Cardiac fibroblast (primary cell): Measurements from ENCODE around the gene ZNF423.

Source experiments
- DNase-seq, 2 donors: peaks; one replicate each; pipeline versions ENCODE4 v3.0.0 to v3.0.0-alpha.2; 2010; ENCODE audit warnings: low read depth in 2 of 2
- H3K4me3 ChIP-seq, 2 donors: replicated peaks in 1 of 2; 1 replicate in 1 of 2; 2 replicates in 1 of 2; pipeline ENCODE4 v1.5.1; 2011; ENCODE audit warnings: low read depth in 2 of 2, low read length in 2 of 2, mild to moderate bottlenecking in 2 of 2, moderate library complexity in 1 of 2
- CTCF ChIP-seq: IDR thresholded peaks from one replicate; pipeline ENCODE4 v1.5.1; 2011; ENCODE audit warnings: low read depth, mild to moderate bottlenecking, low read length, inconsistent platforms

The ZNF423 gene

GRCh38 chr16:49505556-49505955 is 350.4 kb downstream of the ZNF423 start:
- no peak for TF ChIP-seq CTCF
- no peak overlapping the region for H3K4me3 ChIP-seq
- DNase-seq, result no peak

- no peak for TF ChIP-seq CTCF
- H3K4me3 ChIP-seq, result no peak overlapping the region
- no peak for DNase-seq
These were observed 351.3 kb downstream of the ZNF423 start for GRCh38 chr16:49504626-49505025.

GRCh38 chr16:49504023-49504364 is 351.9 kb downstream of the ZNF423 start:
- no peak overlapping the region for H3K4me3 ChIP-seq
- DNase-seq, result no peak
- TF ChIP-seq CTCF, result no peak

- no peak overlapping the region for H3K4me3 ChIP-seq
- no peak for TF ChIP-seq CTCF
- no peak for DNase-seq
These were observed 352.5 kb downstream of the ZNF423 start for GRCh38 chr16:49503256-49504022.

GRCh38 chr16:49502136-49502881 is 353.6 kb downstream of the ZNF423 start:
- no peak for TF ChIP-seq CTCF

GRCh38 chr16:49499869-49500610 is 355.9 kb downstream of the ZNF423 start:
- no peak for DNase-seq
- no peak for TF ChIP-seq CTCF

More at GRCh38 chr16:49502136-49502881, 353.6 kb downstream of the ZNF423 start:
- no peak for DNase-seq
- H3K4me3 ChIP-seq, result no peak overlapping the region

More at GRCh38 chr16:49499869-49500610, 355.9 kb downstream of the ZNF423 start:
- no peak overlapping the region for H3K4me3 ChIP-seq
